CD4-positive, alpha-beta T cell treated with Interleukin-4 for 1 hour (primary cell): ENCODE measurements around the gene LRP11.
"Not testable (repeated sequence)": the region's sequence is repeated elsewhere in the genome, so short reads cannot be mapped to it uniquely, and the experiment has no call there.

Experiments used
- DNase-seq, 2 donors: peaks; one replicate each; pipeline ENCODE4 v3.0.0-alpha.2; 2020 to 2022

The LRP11 gene

GRCh38 chr6:149846321-149846720 lies 17.8 kb downstream of the LRP11 start:
- no peak for DNase-seq

GRCh38 chr6:149845549-149845948 lies 18.6 kb downstream of the LRP11 start:
- no peak for DNase-seq

GRCh38 chr6:149844480-149844879 lies 19.7 kb downstream of the LRP11 start:
- DNase-seq, result no peak

GRCh38 chr6:149844036-149844435 lies 20.1 kb downstream of the LRP11 start:
- DNase-seq, result not testable (repeated sequence)

- DNase-seq, result no peak
These were observed 21.0 kb downstream of the LRP11 start for GRCh38 chr6:149843051-149843633.

GRCh38 chr6:149842331-149842730 lies 21.8 kb downstream of the LRP11 start:
- no peak for DNase-seq

GRCh38 chr6:149840345-149841075 lies 23.6 kb downstream of the LRP11 start:
- DNase-seq, result peak; percentile 22 to 39

DNA sequence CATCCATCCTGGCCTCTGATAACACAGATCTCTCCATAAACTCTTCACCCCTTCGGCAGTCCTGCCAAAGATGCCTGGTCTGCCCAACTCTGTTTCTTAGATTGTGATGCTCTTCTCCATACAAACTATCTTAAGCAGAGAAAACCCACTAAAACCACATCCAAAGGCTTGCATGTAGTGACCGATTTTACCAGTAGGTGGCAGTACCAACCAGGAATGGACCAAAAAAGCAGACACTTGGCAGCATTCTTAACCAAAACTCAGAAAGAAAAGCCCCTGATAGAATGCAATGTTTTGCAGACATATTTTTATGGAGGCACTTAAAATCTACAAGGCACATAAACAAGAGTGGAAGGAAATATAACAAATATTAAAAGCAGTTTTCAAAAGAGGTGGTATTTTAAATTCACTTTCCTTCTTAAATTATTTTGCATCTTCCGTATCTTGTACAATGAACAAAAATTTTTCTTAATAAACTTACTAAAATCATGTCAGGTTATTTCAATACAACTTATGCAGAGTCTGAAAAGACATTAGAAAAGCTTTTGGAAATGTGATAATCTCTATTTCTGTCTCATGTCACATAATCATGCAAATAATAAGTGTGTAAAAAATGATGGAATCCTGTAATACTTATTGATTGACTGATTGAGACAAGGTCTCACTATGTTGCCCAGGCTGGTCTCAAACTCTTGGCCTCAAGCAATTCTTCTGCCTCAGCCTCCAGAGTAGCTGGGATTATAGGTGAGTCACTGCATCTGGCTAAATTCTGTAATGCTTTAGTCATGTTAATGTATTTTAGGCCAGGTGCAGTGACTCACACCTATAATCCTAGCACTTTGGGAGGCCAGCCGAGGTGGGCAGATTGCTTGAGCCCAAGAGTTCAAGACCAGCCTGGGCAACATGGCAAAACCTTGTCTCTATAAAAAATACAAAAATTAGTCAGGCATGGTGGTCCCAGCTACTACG lies 29.4 kb downstream of the LRP11 start:
- DNase-seq, result peak; percentile 70 to 81

- DNase-seq, result no peak
These were observed 30.5 kb downstream of the LRP11 start for GRCh38 chr6:149833651-149834050.

DNA sequence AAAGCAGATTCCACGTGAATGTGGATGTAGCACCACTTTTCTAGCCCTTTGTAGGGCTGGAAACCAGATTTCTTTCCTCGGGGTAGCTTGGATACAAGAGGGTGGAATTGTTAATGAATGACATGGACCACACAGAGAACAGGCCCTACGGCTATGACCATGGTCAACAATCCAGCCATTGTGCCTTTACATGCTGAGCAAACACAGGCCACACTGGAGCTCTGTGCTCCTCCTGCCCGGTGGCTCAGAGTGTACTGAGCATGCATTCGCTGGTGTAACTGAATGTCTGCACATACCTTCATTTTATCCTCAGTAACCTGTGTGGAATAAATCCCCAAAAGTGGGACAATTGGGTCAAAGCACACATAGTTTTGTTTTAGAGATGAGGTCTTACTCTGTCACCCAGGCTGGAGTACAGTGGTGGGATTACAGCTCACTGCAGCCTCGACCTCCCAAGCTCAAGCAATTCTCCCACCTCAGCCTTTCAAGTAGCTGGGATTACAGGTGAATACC lies 32.8 kb downstream of the LRP11 start:
- DNase-seq, result no peak

DNA sequence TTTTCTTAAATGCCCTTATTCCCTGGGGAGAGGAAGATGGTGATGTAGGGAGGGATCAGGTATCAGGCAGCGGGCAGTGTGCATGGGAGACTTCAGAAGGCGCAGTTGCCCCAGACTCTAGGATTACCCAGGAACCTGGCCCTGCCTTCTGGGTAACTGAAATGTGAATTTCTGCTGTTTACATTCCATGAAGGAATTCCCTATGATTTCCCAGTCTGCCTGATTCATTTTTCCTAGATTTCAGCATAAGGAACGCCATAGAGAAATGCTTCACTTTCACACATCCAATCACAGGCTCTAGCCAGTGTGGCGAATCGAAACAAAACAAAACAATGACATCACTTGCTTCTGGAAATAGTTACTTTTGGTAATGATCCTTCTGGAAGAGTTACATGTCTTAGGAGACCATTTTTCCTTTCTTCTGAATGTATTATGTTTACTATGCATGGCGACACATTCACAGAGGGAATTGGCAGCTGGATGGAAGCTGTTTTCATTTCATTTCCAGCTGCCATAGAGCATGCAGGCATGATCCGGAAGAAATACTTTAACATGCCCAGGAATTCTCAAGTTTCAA lies 33.3 kb downstream of the LRP11 start:
- DNase-seq, result no peak

GRCh38 chr6:149825292-149825691 lies 38.9 kb downstream of the LRP11 start:
- DNase-seq, result no peak

GRCh38 chr6:149823013-149823412 lies 41.1 kb downstream of the LRP11 start:
- DNase-seq, result peak in 1 of 2 donors; percentile 4

- DNase-seq, result no peak
These were observed 42.7 kb downstream of the LRP11 start for GRCh38 chr6:149821492-149821891.

DNA sequence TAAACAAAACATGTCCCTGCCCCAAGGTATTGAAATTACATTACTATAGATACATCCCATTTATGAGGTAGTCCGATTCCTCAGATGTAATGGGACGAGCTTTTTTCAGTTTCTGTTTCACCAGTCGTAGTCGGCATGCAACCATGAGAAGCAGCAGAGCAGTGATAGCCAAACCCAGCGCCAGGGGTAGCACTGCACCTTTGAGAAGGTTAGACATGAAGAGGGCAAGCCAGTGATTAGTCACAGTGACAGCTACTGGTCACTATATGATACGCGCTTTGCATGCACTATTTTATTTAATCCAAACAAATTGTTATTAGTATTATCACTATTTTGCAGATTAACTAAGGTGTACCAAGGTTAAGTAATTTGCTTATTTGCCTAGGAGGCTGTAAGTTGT lies 43.7 kb downstream of the LRP11 start:
- DNase-seq, result no peak

DNA sequence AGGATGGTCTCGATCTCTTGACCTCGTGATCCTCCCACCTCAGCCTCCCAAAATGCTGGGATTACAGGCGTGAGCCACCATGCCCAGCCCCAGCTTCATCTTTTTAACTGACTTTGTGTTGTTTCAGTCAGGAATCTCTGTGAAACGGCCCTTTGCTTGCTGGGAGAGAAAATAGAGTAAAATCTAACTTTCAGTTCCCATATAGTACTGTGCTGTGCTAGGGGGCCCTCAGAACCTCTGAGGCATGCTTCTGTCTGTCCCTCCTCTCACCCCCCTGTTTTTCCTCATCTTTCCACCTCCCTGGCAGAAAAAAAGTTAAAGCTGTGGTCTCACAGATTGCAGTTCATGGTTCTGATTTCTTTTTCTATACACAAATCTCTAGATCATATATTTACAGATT lies 48.4 kb downstream of the LRP11 start:
- DNase-seq, result no peak

DNA sequence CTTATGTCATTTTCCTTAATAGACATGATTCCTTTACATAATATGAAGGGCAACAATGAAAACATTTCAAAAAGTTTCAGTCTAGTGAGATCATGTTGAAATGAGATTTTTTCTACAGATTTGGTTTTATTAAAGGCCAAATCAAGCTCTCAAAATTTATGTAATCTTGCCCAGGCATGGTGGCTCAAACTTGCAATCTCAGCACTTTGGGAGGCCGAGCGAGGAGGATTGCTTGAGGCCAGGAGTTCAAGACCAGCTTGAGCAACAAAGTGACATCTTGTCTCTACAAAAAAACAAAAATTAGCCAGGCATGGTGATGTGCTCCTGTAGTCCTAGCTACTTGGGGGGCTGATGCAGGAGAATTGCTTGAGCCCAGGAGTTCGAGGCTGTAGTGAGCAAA lies 50.8 kb downstream of the LRP11 start:
- DNase-seq, result no peak

DNA sequence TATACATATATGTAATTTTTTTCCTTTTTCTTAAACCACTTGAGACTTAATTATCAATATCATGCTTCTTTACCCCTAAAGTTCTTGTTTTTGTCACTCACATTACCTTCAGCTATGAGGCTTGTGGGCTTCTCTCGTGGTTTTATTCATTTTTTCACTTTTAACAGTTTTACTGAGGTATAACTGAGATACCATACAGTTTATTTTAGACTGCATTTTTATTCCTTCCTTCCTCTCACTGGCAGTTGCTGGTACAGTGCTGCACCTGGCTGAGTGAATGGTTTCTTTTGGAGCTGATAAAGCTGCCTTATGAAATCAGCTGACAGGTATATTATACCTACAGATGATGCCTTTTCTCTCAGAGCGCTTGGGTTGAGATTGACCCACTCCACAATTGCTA lies 54.4 kb downstream of the LRP11 start:
- DNase-seq, result no peak

DNA sequence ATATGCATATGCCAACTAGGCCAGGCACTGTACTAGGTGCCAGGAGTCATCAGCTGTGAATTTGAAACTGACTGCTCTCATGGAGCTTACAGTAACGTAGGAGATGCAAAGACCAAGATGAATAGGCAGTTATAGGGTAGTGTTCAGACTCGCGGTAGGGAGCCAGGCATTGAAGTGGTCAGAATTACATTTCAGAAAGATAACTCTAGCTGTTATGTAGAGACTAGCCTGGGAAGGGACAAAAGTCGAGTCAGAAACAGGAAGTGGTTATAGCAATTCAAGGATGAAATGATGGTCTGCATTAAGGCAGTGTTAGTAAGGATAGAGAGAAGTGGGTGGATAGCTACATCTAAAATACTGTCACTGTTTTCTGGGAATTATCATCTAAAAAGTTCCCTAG lies 58.0 kb downstream of the LRP11 start:
- no peak for DNase-seq

GRCh38 chr6:149783551-149783950 lies 80.6 kb downstream of the LRP11 start:
- no peak for DNase-seq

GRCh38 chr6:149782337-149782736 lies 81.8 kb downstream of the LRP11 start:
- DNase-seq, result no peak

DNA sequence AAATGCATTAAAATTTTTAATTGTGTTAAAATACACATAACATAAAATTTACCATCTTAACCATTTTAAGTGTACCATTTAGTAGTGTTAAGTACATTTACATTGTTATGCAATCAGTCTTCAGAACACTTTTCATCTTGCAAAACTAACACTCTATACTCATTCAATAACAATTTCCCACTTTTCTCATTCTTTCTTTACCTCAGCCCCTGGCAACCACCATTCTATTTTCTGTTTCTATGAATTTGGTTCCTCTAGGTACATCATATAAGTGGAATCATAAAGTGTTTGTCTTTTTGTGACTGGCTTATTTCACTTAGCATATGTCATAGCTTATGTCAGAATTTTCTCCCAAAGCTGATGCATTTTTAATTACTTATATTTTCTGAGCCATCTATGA lies 82.4 kb downstream of the LRP11 start:
- DNase-seq, result no peak

GRCh38 chr6:149779644-149779963 lies 84.6 kb downstream of the LRP11 start:
- no peak for DNase-seq
